HUES64 (cell line): Measurements from ENCODE around the gene SDHD.

Experiments used
- H3K27ac ChIP-seq: 2 replicates; pipeline ENCODE4 v1.7.0; 2013; ENCODE audit warnings: low read depth, low read length, inconsistent platforms
- H3K27me3 ChIP-seq: 2 replicates; pipeline ENCODE4 v1.6.1; 2013; ENCODE audit warnings: mild to moderate bottlenecking, low read length; ENCODE audit not compliant: insufficient read depth
- H3K36me3 ChIP-seq: 2 replicates; pipeline ENCODE4 v1.6.1; 2013; ENCODE audit warnings: mild to moderate bottlenecking, low read length; ENCODE audit not compliant: insufficient read depth
- H3K4me1 ChIP-seq: 2 replicates; pipeline ENCODE4 v1.6.1; 2013; ENCODE audit warnings: mild to moderate bottlenecking, low read length, moderate library complexity; ENCODE audit not compliant: insufficient read depth
- H3K4me3 ChIP-seq: 2 replicates; pipeline ENCODE4 v1.5.1; 2013; ENCODE audit warnings: mild to moderate bottlenecking, low read length, moderate library complexity
- H3K9ac ChIP-seq: 2 replicates; pipeline ENCODE4 v1.6.1; 2013; ENCODE audit warnings: mild to moderate bottlenecking, low read depth, low read length
- H3K9me3 ChIP-seq: 2 replicates; pipeline ENCODE4 v1.6.1; 2013; ENCODE audit warnings: low read depth, low read length; ENCODE audit not compliant: insufficient read depth
- WGBS: fragments of 150-250, 120-280 bp; methylation state at CpG from one replicate; pipeline ENCODE4 v1.1.7; 2013; ENCODE audit warnings: missing lambda C conversion rate; 5-methylcytosine and 5-hydroxymethylcytosine counted together

SDHD gene

GRCh38 chr11:112106070-112106469, 19.4 kb downstream of the SDHD start:
- 96% methylated on average over 8 of the region's 8 CpGs for WGBS
- Histone ChIP-seq H3K27me3 (no peaks in the 10 kb centered on the region), H3K9me3 (no peaks in the 10 kb centered on the region), H3K4me3 (no peak overlapping the region), H3K9ac (no peak overlapping the region), H3K27ac (no peak overlapping the region), H3K36me3 (no peaks in the 10 kb centered on the region), H3K4me1 (no peaks in the 10 kb centered on the region)

- Histone ChIP-seq H3K27me3 (no peaks in the 10 kb centered on the region), H3K4me3 (no peak overlapping the region), H3K9ac (no peak overlapping the region), H3K4me1 (no peaks in the 10 kb centered on the region), H3K27ac (no peak overlapping the region), H3K9me3 (no peaks in the 10 kb centered on the region), H3K36me3 (no peaks in the 10 kb centered on the region)
- 70% methylated on average over 6 of the region's 6 CpGs for WGBS
Observed at GRCh38 chr11:112113539-112114457, 27.1 kb downstream of the SDHD start.

- no peak overlapping the region for H3K27ac ChIP-seq
- H3K9me3 ChIP-seq: no peaks in the 10 kb centered on the region
- H3K4me1 ChIP-seq: no peaks in the 10 kb centered on the region
- WGBS: 98% methylated on average over 2 of the region's 2 CpGs
- H3K36me3 ChIP-seq: no peaks in the 10 kb centered on the region
- H3K4me3 ChIP-seq: no peak overlapping the region
- no peaks in the 10 kb centered on the region for H3K27me3 ChIP-seq
- no peak overlapping the region for H3K9ac ChIP-seq
Observed at GRCh38 chr11:112114460-112114859, 27.8 kb downstream of the SDHD start.

GRCh38 chr11:112115386-112115785, 28.7 kb downstream of the SDHD start:
- no peaks in the 10 kb centered on the region for H3K4me1 ChIP-seq
- no peak overlapping the region for H3K4me3 ChIP-seq
- WGBS: 89% methylated on average over 5 of the region's 5 CpGs
- no peaks in the 10 kb centered on the region for H3K27me3 ChIP-seq
- no peaks in the 10 kb centered on the region for H3K36me3 ChIP-seq
- no peaks in the 10 kb centered on the region for H3K9me3 ChIP-seq
- H3K9ac ChIP-seq: no peak overlapping the region
- no peak overlapping the region for H3K27ac ChIP-seq

DNA sequence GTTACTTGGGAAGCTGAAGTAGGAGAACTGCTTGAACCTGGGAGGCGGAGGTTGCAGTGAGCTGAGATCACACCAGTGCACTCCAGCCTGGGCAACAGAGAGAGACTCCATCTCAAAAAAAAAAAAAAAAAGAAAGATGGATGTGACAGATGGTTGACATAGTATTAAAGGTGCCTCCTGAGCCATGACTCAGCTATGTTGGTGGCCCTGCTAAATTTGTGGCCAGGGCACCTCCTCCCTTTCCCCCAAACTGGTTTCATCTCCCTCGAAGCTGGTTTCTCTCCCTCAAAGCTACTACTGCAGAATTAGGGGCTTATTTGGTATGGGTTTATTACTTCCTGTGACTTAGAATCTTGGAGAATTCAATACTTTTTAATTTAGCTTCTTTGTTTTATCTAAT, 31.5 kb downstream of the SDHD start:
- no peak overlapping the region for H3K27ac ChIP-seq
- no peaks in the 10 kb centered on the region for H3K4me1 ChIP-seq
- no peak overlapping the region for H3K4me3 ChIP-seq
- no peaks in the 10 kb centered on the region for H3K27me3 ChIP-seq
- H3K9me3 ChIP-seq: no peaks in the 10 kb centered on the region
- WGBS: 79% methylated on average over 1 of the region's 2 CpGs
- H3K9ac ChIP-seq: no peak overlapping the region
- no peaks in the 10 kb centered on the region for H3K36me3 ChIP-seq

GRCh38 chr11:112121981-112122615, 35.4 kb downstream of the SDHD start:
- Histone ChIP-seq H3K27me3 (no peaks in the 10 kb centered on the region), H3K9ac (no peak overlapping the region), H3K4me1 (no peaks in the 10 kb centered on the region), H3K36me3 (no peaks in the 10 kb centered on the region), H3K4me3 (no peak overlapping the region), H3K9me3 (no peaks in the 10 kb centered on the region), H3K27ac (no peak overlapping the region)
- WGBS: 93% methylated on average over 5 of the region's 5 CpGs

GRCh38 chr11:112123129-112123528, 36.5 kb downstream of the SDHD start:
- Histone ChIP-seq H3K9me3 (no peaks in the 10 kb centered on the region), H3K27me3 (no peaks in the 10 kb centered on the region), H3K4me1 (no peaks in the 10 kb centered on the region), H3K36me3 (no peaks in the 10 kb centered on the region), H3K9ac (no peak overlapping the region), H3K27ac (no peak overlapping the region), H3K4me3 (no peak overlapping the region)
- 93% methylated on average over 4 of the region's 4 CpGs for WGBS

GRCh38 chr11:112127056-112127455, 40.4 kb downstream of the SDHD start:
- Histone ChIP-seq H3K36me3 (no peaks in the 10 kb centered on the region), H3K9ac (no peak overlapping the region), H3K9me3 (no peaks in the 10 kb centered on the region), H3K4me3 (no peak overlapping the region), H3K27me3 (no peaks in the 10 kb centered on the region), H3K4me1 (no peaks in the 10 kb centered on the region), H3K27ac (no peak overlapping the region)
- WGBS: 94% methylated on average over 2 of the region's 2 CpGs

GRCh38 chr11:112128483-112129121, 41.9 kb downstream of the SDHD start:
- H3K4me1 ChIP-seq: no peaks in the 10 kb centered on the region
- no peaks in the 10 kb centered on the region for H3K9me3 ChIP-seq
- 86% methylated on average over 3 of the region's 3 CpGs for WGBS
- no peaks in the 10 kb centered on the region for H3K36me3 ChIP-seq
- no peak overlapping the region for H3K9ac ChIP-seq
- no peak overlapping the region for H3K4me3 ChIP-seq
- no peak overlapping the region for H3K27ac ChIP-seq
- no peaks in the 10 kb centered on the region for H3K27me3 ChIP-seq

DNA sequence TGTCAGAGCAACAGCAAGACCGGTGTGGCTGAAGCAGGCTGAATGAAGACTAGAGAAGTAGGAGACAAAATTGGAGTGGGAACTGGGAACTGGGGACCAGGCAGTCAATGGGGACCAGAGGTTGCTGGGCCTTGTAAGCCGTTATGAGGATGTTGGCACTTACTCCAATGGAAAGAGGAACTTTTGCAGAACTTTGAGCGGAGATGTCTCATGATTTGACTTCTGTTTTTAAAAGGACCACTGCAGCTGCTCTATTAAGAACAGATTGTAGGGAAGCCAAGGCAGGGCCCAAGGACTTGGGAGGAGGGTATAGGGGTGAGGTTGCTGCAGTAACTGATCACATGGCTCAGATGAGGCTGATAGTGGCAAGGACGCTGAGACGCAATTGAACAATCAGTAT, 43.0 kb downstream of the SDHD start:
- Histone ChIP-seq H3K36me3 (no peaks in the 10 kb centered on the region), H3K27me3 (no peaks in the 10 kb centered on the region), H3K9ac (no peak overlapping the region), H3K9me3 (no peaks in the 10 kb centered on the region), H3K4me1 (no peaks in the 10 kb centered on the region), H3K4me3 (no peak overlapping the region), H3K27ac (no peak overlapping the region)
- WGBS: 90% methylated on average over 5 of the region's 5 CpGs

GRCh38 chr11:112132737-112133136, 46.1 kb downstream of the SDHD start:
- H3K36me3 ChIP-seq: no peaks in the 10 kb centered on the region
- no peak overlapping the region for H3K4me3 ChIP-seq
- no peaks in the 10 kb centered on the region for H3K9me3 ChIP-seq
- no peaks in the 10 kb centered on the region for H3K27me3 ChIP-seq
- no peak overlapping the region for H3K27ac ChIP-seq
- no peak overlapping the region for H3K9ac ChIP-seq
- WGBS: 75% methylated on average over 2 of the region's 2 CpGs
- no peaks in the 10 kb centered on the region for H3K4me1 ChIP-seq
